NB4 (cell line): ENCODE data around the gene ENOX1.

Experiments
- DNase-seq: peaks from one replicate; pipeline ENCODE4 v3.0.0; 2010; ENCODE audit warnings: low read depth
- H3K4me3 ChIP-seq: one replicate; pipeline ENCODE4 v1.5.1; 2011; ENCODE audit warnings: mild to moderate bottlenecking, low read depth, low read length, moderate library complexity
- CTCF ChIP-seq: IDR thresholded peaks from one replicate; pipeline ENCODE4 v1.5.1; 2012; ENCODE audit warnings: low read depth, low read length
- MAX ChIP-seq: IDR thresholded peaks from 2 replicates; pipeline ENCODE4 v1.6.1; 2011; ENCODE audit warnings: low read depth, low read length
- MYC ChIP-seq: IDR thresholded peaks from 2 replicates; pipeline ENCODE4 v1.6.1; 2011; ENCODE audit warnings: low read depth, low read length
- POLR2A ChIP-seq: IDR thresholded peaks from 2 replicates; pipeline ENCODE4 v1.6.1; 2011; ENCODE audit warnings: mild to moderate bottlenecking; ENCODE audit not compliant: insufficient read length; ENCODE audit errors: extremely low read depth

ENOX1 gene

GRCh38 chr13:43205416-43205815 is 581.4 kb downstream of the ENOX1 start:
- DNase-seq = no peak
- H3K4me3 ChIP-seq = no peak overlapping the region

GRCh38 chr13:43204591-43204990 is 582.2 kb downstream of the ENOX1 start:
- no peak for DNase-seq
- TF ChIP-seq CTCF = no peak
- no peak for TF ChIP-seq POLR2A
- TF ChIP-seq MAX = no peak
- no peak overlapping the region for H3K4me3 ChIP-seq

More at GRCh38 chr13:43205416-43205815, 581.4 kb downstream of the ENOX1 start:
- no peak for TF ChIP-seq MAX
- no peak for TF ChIP-seq CTCF
- TF ChIP-seq POLR2A = no peak
- TF ChIP-seq MYC = no peak

GRCh38 chr13:43203781-43204180 is 583.0 kb downstream of the ENOX1 start:
- no peak overlapping the region for H3K4me3 ChIP-seq
- DNase-seq = no peak
- TF ChIP-seq MAX (no peak), POLR2A (no peak), CTCF (no peak), MYC (no peak)

GRCh38 chr13:43200736-43201135 is 586.0 kb downstream of the ENOX1 start:
- TF ChIP-seq CTCF = no peak
- no peak for TF ChIP-seq MYC
- no peak for TF ChIP-seq POLR2A
- TF ChIP-seq MAX = no peak
- no peak overlapping the region for H3K4me3 ChIP-seq
- DNase-seq = no peak

GRCh38 chr13:43200307-43200706 is 586.5 kb downstream of the ENOX1 start:
- no peak for DNase-seq
- no peak overlapping the region for H3K4me3 ChIP-seq
- TF ChIP-seq POLR2A (no peak), CTCF (no peak), MYC (no peak), MAX (no peak)
